IMR-90 (cell line): ENCODE measurements around the gene SNRPD2. TPM values are rescaled to one million over a fixed set of nuclear protein-coding genes. Genes with fewer than 3 reads are reported as not detected.

Source experiments
- ATAC-seq: fragments of 200-7000 bp; cut with Tn5 transposase; 2 replicates; pipeline ENCODE4 v1.9.1; 2020; ENCODE audit warnings: low read depth, mild to moderate bottlenecking, moderate library complexity
- BruUV-seq: library from RNA; stranded (reverse); fragments of 400-500 nt; replicated peaks from 2 replicates; lab custom pipeline; 2021; lab: Mats Ljungman, UMichigan
- CTCF ChIA-PET: fragments of 300-600 bp; formaldehyde crosslinking; extraction: SDS; loops from one replicate; lab custom pipeline; 2021; ENCODE audit warnings: antibody characterized with exemption; lab: Yijun Ruan, JAX
- POLR2A ChIA-PET: fragments of 300-600 bp; sonication (Branson Sonifier 250); formaldehyde crosslinking; loops from one replicate; lab custom pipeline; 2022; ENCODE audit warnings: antibody characterized with exemption; ENCODE audit not compliant: unreplicated experiment; lab: Charles Lee
- DNase-seq: peaks from one replicate; pipeline ENCODE4 v3.0.0; 2013
- H2AFZ ChIP-seq: replicated peaks from 2 replicates; pipeline ENCODE3; 2013; ENCODE audit warnings: low read length, mild to moderate bottlenecking; ENCODE audit not compliant: poor library complexity
- H2AK5ac ChIP-seq: 2 replicates; pipeline ENCODE4 v1.6.1; 2013; ENCODE audit warnings: low read depth, low read length, inconsistent platforms
- H2AK9ac ChIP-seq: replicated peaks from 2 replicates; pipeline ENCODE3; 2013; ENCODE audit warnings: mild to moderate bottlenecking, low read depth, low read length, moderate library complexity; ENCODE audit not compliant: poor library complexity
- H2BK120ac ChIP-seq: 2 replicates; pipeline ENCODE4 v1.6.1; 2013; ENCODE audit warnings: low read depth, low read length, inconsistent platforms
- H2BK15ac ChIP-seq: 3 replicates; pipeline ENCODE4 v1.6.1; 2013; ENCODE audit warnings: low read depth, low read length, inconsistent platforms
- H2BK20ac ChIP-seq: 2 replicates; pipeline ENCODE4 v1.6.1; 2013; ENCODE audit warnings: low read depth, mild to moderate bottlenecking, inconsistent platforms, low read length, moderate library complexity
- H2BK5ac ChIP-seq: 2 replicates; pipeline ENCODE4 v1.6.1; 2013; ENCODE audit warnings: mild to moderate bottlenecking, low read depth, low read length, inconsistent platforms; ENCODE audit not compliant: poor library complexity, severe bottlenecking
- H3K14ac ChIP-seq: replicated peaks from 2 replicates; pipeline ENCODE4 v1.6.1; 2013; ENCODE audit warnings: low read depth, low read length, inconsistent platforms
- H3K18ac ChIP-seq: 2 replicates; pipeline ENCODE4 v1.6.1; 2013; ENCODE audit warnings: low read depth, low read length, control low read depth
- H3K23ac ChIP-seq: 2 replicates; pipeline ENCODE4 v1.6.1; 2013; ENCODE audit warnings: low read depth, low read length, inconsistent platforms
- H3K27ac ChIP-seq: 2 replicates; pipeline ENCODE4 v1.5.1; 2013; ENCODE audit warnings: mild to moderate bottlenecking, control low read depth, low read length; ENCODE audit not compliant: insufficient read depth
- H3K27me3 ChIP-seq: 2 replicates; pipeline ENCODE4 v1.6.1; 2013; ENCODE audit warnings: low read length; ENCODE audit not compliant: control insufficient read depth, insufficient read depth
- H3K36me3 ChIP-seq: 2 replicates; pipeline ENCODE4 v1.6.1; 2013; ENCODE audit warnings: low read length, mixed read lengths; ENCODE audit not compliant: control insufficient read depth, insufficient read depth
- H3K4ac ChIP-seq: 2 replicates; pipeline ENCODE4 v1.6.1; 2013; ENCODE audit warnings: low read depth, low read length, inconsistent platforms
- H3K4me1 ChIP-seq: 2 replicates; pipeline ENCODE4 v1.6.1; 2013; ENCODE audit warnings: low read length, mixed read lengths; ENCODE audit not compliant: control insufficient read depth, insufficient read depth
- H3K4me2 ChIP-seq: 2 replicates; pipeline ENCODE4 v1.6.1; 2013; ENCODE audit warnings: low read depth, mild to moderate bottlenecking, control low read depth, low read length, moderate library complexity
- H3K4me3 ChIP-seq: 2 replicates; pipeline ENCODE4 v1.5.1; 2013; ENCODE audit warnings: low read depth, mild to moderate bottlenecking, control low read depth, low read length, moderate library complexity; ENCODE audit not compliant: insufficient read depth
- H3K56ac ChIP-seq: 2 replicates; pipeline ENCODE4 v1.6.1; 2013; ENCODE audit warnings: low read length, inconsistent platforms; ENCODE audit not compliant: insufficient read depth; ENCODE audit errors: extremely low read depth
- H3K79me1 ChIP-seq, 2 experiments: 2 replicates each; pipeline ENCODE4 v1.6.1; 2013; ENCODE audit warnings: low read length in 2 of 2, inconsistent platforms in 1 of 2, low read depth in 1 of 2
- H3K9ac ChIP-seq: 2 replicates; pipeline ENCODE4 v1.6.1; 2013; ENCODE audit warnings: low read depth, low read length, control low read depth
- H3K9me1 ChIP-seq: 2 replicates; pipeline ENCODE4 v1.6.1; 2013; ENCODE audit warnings: low read length, inconsistent platforms; ENCODE audit not compliant: insufficient read depth
- H3K9me3 ChIP-seq: 2 replicates; pipeline ENCODE4 v1.6.1; 2013; ENCODE audit warnings: low read length; ENCODE audit not compliant: control insufficient read depth, insufficient read depth
- H4K20me1 ChIP-seq: 2 replicates; pipeline ENCODE4 v1.6.1; 2013; ENCODE audit warnings: low read length, inconsistent platforms; ENCODE audit not compliant: insufficient read depth
- H4K5ac ChIP-seq: 2 replicates; pipeline ENCODE4 v1.6.1; 2013; ENCODE audit warnings: mild to moderate bottlenecking, low read depth, low read length, control low read depth
- H4K8ac ChIP-seq, 2 experiments: 2 replicates each; pipeline ENCODE4 v1.6.1; 2013; ENCODE audit warnings: low read depth in 2 of 2, low read length in 2 of 2, control low read depth in 1 of 2, inconsistent platforms in 1 of 2
- H4K91ac ChIP-seq: 2 replicates; pipeline ENCODE4 v1.6.1; 2013; ENCODE audit warnings: low read depth, low read length, inconsistent platforms; ENCODE audit not compliant: insufficient read depth
- BHLHE40 ChIP-seq: fragments of 150-350 bp; IDR thresholded peaks from 2 replicates; pipeline ENCODE4 v1.6.1; 2016; ENCODE audit warnings: mild to moderate bottlenecking, low read depth, low read length
- CEBPB ChIP-seq: IDR thresholded peaks from 2 replicates; pipeline ENCODE4 v1.6.1; 2012; ENCODE audit warnings: low read depth, low read length, improper control_type of control experiment
- FOS ChIP-seq: fragments of 150-350 bp; IDR thresholded peaks from 2 replicates; pipeline ENCODE4 v1.6.1; 2016; ENCODE audit warnings: low read depth, low read length
- MAFK ChIP-seq: IDR thresholded peaks from 2 replicates; pipeline ENCODE4 v1.6.1; 2012; ENCODE audit warnings: low read depth, low read length, improper control_type of control experiment
- MAZ ChIP-seq: IDR thresholded peaks from 2 replicates; pipeline ENCODE4 v1.6.1; 2012; ENCODE audit warnings: low read depth, mild to moderate bottlenecking, low read length, improper control_type of control experiment, moderate library complexity, borderline replicate concordance
- MXI1 ChIP-seq: IDR thresholded peaks from 2 replicates; pipeline ENCODE4 v1.6.1; 2012; ENCODE audit warnings: low read depth, mild to moderate bottlenecking, low read length, moderate library complexity, borderline replicate concordance
- RAD21 ChIP-seq: IDR thresholded peaks from 2 replicates; pipeline ENCODE4 v1.6.1; 2012; ENCODE audit warnings: low read length, improper control_type of control experiment
- RFX5 ChIP-seq: IDR thresholded peaks from 2 replicates; pipeline ENCODE4 v1.8.0; 2012; ENCODE audit warnings: low read depth, mild to moderate bottlenecking, low read length, moderate library complexity
- SMC3 ChIP-seq: fragments of 150-350 bp; IDR thresholded peaks from 2 replicates; pipeline ENCODE4 v1.6.1; 2016; ENCODE audit warnings: low read depth, mild to moderate bottlenecking, antibody characterized with exemption, low read length, moderate library complexity
- USF2 ChIP-seq: fragments of 150-350 bp; IDR thresholded peaks from 2 replicates; pipeline ENCODE4 v1.6.1; 2017; ENCODE audit warnings: mild to moderate bottlenecking, antibody characterized with exemption, low read length, low read depth
- WGBS, 2 experiments: methylation state at CpG; one replicate each; pipeline versions ENCODE4 v1.1.5 to v1.1.7; 2013; ENCODE audit warnings: missing lambda C conversion rate in 2 of 2; ENCODE audit not compliant: insufficient read length in 1 of 2; ENCODE audit errors: extremely low coverage in 2 of 2; 5-methylcytosine and 5-hydroxymethylcytosine counted together
- dilution Hi-C: fragments of 300-500 bp; cut with HindIII; formaldehyde crosslinking; loops from one replicate; pipeline ENCODE4 v1.14.3; 2018; ENCODE audit warnings: low sequenced_read_pairs; ENCODE audit not compliant: unreplicated experiment
- in situ Hi-C: fragments of 300-500 bp; cut with MboI; formaldehyde crosslinking; loops from 3 replicates; pipeline ENCODE4 v1.14.3; 2019; ENCODE audit warnings: low sequenced_read_pairs, inconsistent platforms, mixed read lengths
- intact Hi-C: fragments of 100-400 bp; cut with micrococcal nuclease; formaldehyde crosslinking; loops from 2 replicates; pipeline ENCODE4 v1.10.0; 2022
- polyA plus RNA-seq, 3 experiments: library from polyadenylated mRNA; depleted of rRNA; stranded (reverse); fragments of >200 nt; gene quantifications; 2 replicates each; pipeline ENCODE4 v1.2.3, GENCODE V29; 2012; ENCODE audit warnings: low replicate concordance in 1 of 3
- total RNA-seq: library from RNA; depleted of rRNA; stranded (reverse); fragments of >200 nt; gene quantifications from 2 replicates; pipeline ENCODE4 v1.2.3, GENCODE V29; 2012

SNRPD2 gene
- total and polyA plus RNA-seq, 2 of the 4 experiments (the other 2 are of a cell fraction): 587 to 877 TPM

- Histone ChIP-seq H3K27ac (peak overlapping the region; percentile 31; the same call in 1 of the 2 replicates), H3K36me3 (no peaks in the 10 kb centered on the region), H2BK15ac (0 out of 3 replicates have a peak overlapping the region, but pooled peaks have one; percentile 48), H2BK20ac (peak overlapping the region; percentile 37; the same call in 1 of the 2 replicates), H2AK9ac (peak overlapping the region; percentile 96), H3K14ac (peak overlapping the region; percentile 56; the same call in 1 of the 2 replicates), H2BK120ac (peak overlapping the region; percentile 75), H4K5ac (peak overlapping the region; percentile 66), H3K9me3 (no peaks in the 10 kb centered on the region), H4K91ac (peak overlapping the region; percentile 51), H4K20me1 (peaks cover 3% of the 10 kb centered on the region; the same call in 1 of the 2 replicates), H3K4me2 (peak overlapping the region; percentile 62), H3K79me1 (peaks cover 10 to 35% of the 10 kb centered on the region in 2 experiments), H3K4me3 (peak overlapping the region; percentile 18), H3K23ac (peak overlapping the region; percentile 77; the same call in 1 of the 2 replicates), H2BK5ac (peak overlapping the region; percentile 66), H2AK5ac (peak overlapping the region; percentile 73), H3K4ac (peak overlapping the region; percentile 64), H3K18ac (no peak overlapping the region; the same call in 1 of the 2 replicates), H3K56ac (no peak overlapping the region; the same call in 1 of the 2 replicates), H3K4me1 (peaks cover 18% of the 10 kb centered on the region), H3K9me1 (no peaks in the 10 kb centered on the region), H4K8ac (peak overlapping the region; percentile 52 to 84), H3K27me3 (no peaks in the 10 kb centered on the region), H3K9ac (peak overlapping the region; percentile 22), H2AFZ (peak overlapping the region; percentile 97)
- intact Hi-C loops: loop anchor here (1.0 to 5.0 kb wide), 4 partner anchors 34 to 214 kb away; partner anchors contain the start of genes OPA3 and VASP
- no peak for TF ChIP-seq MAZ
- TF ChIP-seq RFX5: no peak
- no peak for TF ChIP-seq SMC3
- no peak for TF ChIP-seq CEBPB
- no peak for TF ChIP-seq MAFK
- TF ChIP-seq BHLHE40: no peak
- no peak for TF ChIP-seq FOS
- TF ChIP-seq USF2: no peak
- TF ChIP-seq MXI1: no peak
- TF ChIP-seq RAD21: no peak
- POLR2A ChIA-PET: no interaction called here
- dilution Hi-C loops: no loop called here
- ATAC-seq (no peak), DNase-seq (peak; percentile 41)
- 3% methylated on average over 15 of the region's 40 CpGs; no CpG with 5 or more reads in 1 of the 2 experiments for WGBS, 2 experiments
- CTCF ChIA-PET: interaction anchor here (0.6 to 2.5 kb wide), 13 partner anchors 9 to 163 kb away, joined by 3 to 10 read pairs (median 4); no protein-coding TSS in a partner anchor
- no TSS peak for BruUV-seq
- in situ Hi-C loops: loop anchor here (10.0 kb wide), 1 partner anchor 117 kb away; no protein-coding TSS in a partner anchor
Measured at GRCh38 chr19:45641274-45642105, 50.3 kb downstream of the SNRPD2 start.
